ENCODE measurements around the gene GRIA4.

DNA sequence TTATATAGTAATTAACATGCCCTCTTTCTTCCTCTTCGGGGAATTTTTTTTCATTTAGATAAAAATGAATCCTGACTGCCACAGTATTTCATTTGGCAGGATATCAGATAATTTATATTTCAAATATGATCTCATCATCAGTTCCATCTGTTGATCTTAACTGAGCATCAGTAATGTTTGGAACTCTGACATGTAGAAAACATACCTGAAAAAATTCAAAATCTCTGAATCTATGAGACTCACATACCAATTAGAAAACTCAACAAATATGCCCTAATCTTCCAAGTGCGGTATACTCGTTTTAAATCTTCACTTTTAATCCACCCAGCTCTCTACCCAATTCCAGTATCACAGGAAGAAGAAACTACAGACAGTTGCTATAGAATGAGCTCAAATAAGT lies 250.2 kb downstream of the GRIA4 start:
- no peak for TF ChIP-seq GATA2 (IDR thresholded peaks at IDR 0.05; ENCODE audit: low read depth, low read length)
- TF ChIP-seq GATA3 (IDR thresholded peaks at IDR 0.05; ENCODE audit: low read depth, low read length), result no peak
